MM.1S (cell line): Measurements from ENCODE around the gene C16orf89.

Experiments
- DNase-seq: peaks from one replicate; pipeline ENCODE4 v3.0.0-alpha.2; 2015
- H2AFZ ChIP-seq: fragments of 300-600 bp; sonication (generic); 2 replicates; pipeline ENCODE4 v1.6.0; 2016; ENCODE audit warnings: antibody characterized with exemption, low read length
- H3F3A ChIP-seq: fragments of 300-600 bp; sonication (generic); 2 replicates; pipeline ENCODE4 v1.6.1; 2016; ENCODE audit warnings: mild to moderate bottlenecking, antibody characterized with exemption, low read length, moderate library complexity, mixed read lengths; ENCODE audit not compliant: insufficient read depth
- H3K27ac ChIP-seq: fragments of 300-600 bp; sonication (generic); 2 replicates; pipeline ENCODE4 v1.5.1; 2016; ENCODE audit warnings: mild to moderate bottlenecking, low read length
- H3K27me3 ChIP-seq: fragments of 300-600 bp; sonication (generic); replicated peaks from 2 replicates; pipeline ENCODE4 v1.6.0; 2016; ENCODE audit warnings: low read length; ENCODE audit not compliant: insufficient read depth
- H3K36me3 ChIP-seq: fragments of 300-600 bp; sonication (generic); replicated peaks from 2 replicates; pipeline ENCODE4 v1.6.1; 2016; ENCODE audit warnings: mild to moderate bottlenecking, low read length, mixed read lengths; ENCODE audit not compliant: insufficient read depth
- H3K4me1 ChIP-seq: fragments of 300-600 bp; sonication (generic); 2 replicates; pipeline ENCODE4 v1.6.1; 2016; ENCODE audit warnings: low read length, mixed read lengths
- H3K4me2 ChIP-seq: fragments of 300-600 bp; sonication (generic); 2 replicates; pipeline ENCODE4 v1.6.0; 2016; ENCODE audit warnings: low read depth, low read length
- H3K4me3 ChIP-seq: fragments of 300-600 bp; sonication (generic); 2 replicates; pipeline ENCODE4 v1.5.1; 2016; ENCODE audit warnings: low read length, mixed read lengths
- H3K79me2 ChIP-seq: fragments of 300-600 bp; sonication (generic); 2 replicates; pipeline ENCODE4 v1.6.1; 2016; ENCODE audit warnings: mixed run types, low read length, mixed read lengths
- H3K9ac ChIP-seq: fragments of 300-600 bp; sonication (generic); 2 replicates; pipeline ENCODE4 v1.6.1; 2016; ENCODE audit warnings: low read length, mixed read lengths
- H3K9me2 ChIP-seq: fragments of 300-600 bp; sonication (generic); replicated peaks from 2 replicates; pipeline ENCODE4 v1.6.1; 2016; ENCODE audit warnings: mild to moderate bottlenecking, low read length, mixed read lengths; ENCODE audit not compliant: insufficient read depth
- H3K9me3 ChIP-seq: fragments of 300-600 bp; sonication (generic); replicated peaks from 2 replicates; pipeline ENCODE4 v1.6.1; 2016; ENCODE audit warnings: mild to moderate bottlenecking, low read length, mixed read lengths; ENCODE audit not compliant: insufficient read depth
- H4K20me1 ChIP-seq: fragments of 300-600 bp; sonication (generic); 2 replicates; pipeline ENCODE4 v1.6.1; 2016; ENCODE audit warnings: mild to moderate bottlenecking, low read length, moderate library complexity, mixed read lengths; ENCODE audit not compliant: insufficient read depth
- EZH2 ChIP-seq: fragments of 300-600 bp; sonication (generic); optimal IDR thresholded peaks from 2 replicates; pipeline ENCODE3; 2017; ENCODE audit warnings: low read depth, mild to moderate bottlenecking, antibody characterized with exemption, low read length, mixed read lengths
- EZH2phosphoT487 ChIP-seq: fragments of 300-600 bp; sonication (generic); IDR thresholded peaks from 2 replicates; pipeline ENCODE4 v1.6.1; 2018; ENCODE audit warnings: antibody characterized with exemption, low read length
- TF ChIP-seq, protein P1 (sequence below): fragments of 300-600 bp; sonication (generic); IDR thresholded peaks from 2 replicates; pipeline ENCODE4 v1.5.1; 2016; ENCODE audit warnings: antibody characterized with exemption, low read length, mixed read lengths

C16orf89 gene

DNA sequence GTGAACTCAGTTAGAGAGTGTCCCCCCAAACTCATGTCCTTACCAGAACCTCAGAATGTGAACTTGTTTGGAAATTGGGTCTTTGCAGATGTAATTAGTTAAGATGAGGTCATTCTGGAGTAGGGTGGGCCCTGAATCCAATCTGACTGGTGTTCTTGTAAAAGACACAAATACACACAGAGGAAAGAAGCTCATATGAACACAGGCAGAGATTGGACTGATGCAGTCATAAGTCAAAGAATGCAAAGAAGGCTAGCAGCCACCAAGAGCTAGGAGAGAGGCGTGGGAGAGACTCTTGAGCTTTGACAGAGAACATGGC, 29.9 kb downstream of the C16orf89 start:
- Histone ChIP-seq H3K4me2 (no peak overlapping the region), H3K4me1 (peaks cover 8% of the 10 kb centered on the region; the same call in 1 of the 2 replicates), H4K20me1 (no peaks in the 10 kb centered on the region), H2AFZ (no peak overlapping the region), H3K4me3 (no peak overlapping the region), H3K79me2 (no peaks in the 10 kb centered on the region), H3F3A (no peaks in the 10 kb centered on the region), H3K9me3 (no peaks in the 10 kb centered on the region), H3K27ac (no peak overlapping the region), H3K9me2 (no peaks in the 10 kb centered on the region), H3K27me3 (peaks cover 3% of the 10 kb centered on the region), H3K36me3 (no peaks in the 10 kb centered on the region), H3K9ac (no peak overlapping the region)
- TF ChIP-seq EZH2phosphoT487 (no peak), EZH2 (no peak)
- TF ChIP-seq, protein P1, sequence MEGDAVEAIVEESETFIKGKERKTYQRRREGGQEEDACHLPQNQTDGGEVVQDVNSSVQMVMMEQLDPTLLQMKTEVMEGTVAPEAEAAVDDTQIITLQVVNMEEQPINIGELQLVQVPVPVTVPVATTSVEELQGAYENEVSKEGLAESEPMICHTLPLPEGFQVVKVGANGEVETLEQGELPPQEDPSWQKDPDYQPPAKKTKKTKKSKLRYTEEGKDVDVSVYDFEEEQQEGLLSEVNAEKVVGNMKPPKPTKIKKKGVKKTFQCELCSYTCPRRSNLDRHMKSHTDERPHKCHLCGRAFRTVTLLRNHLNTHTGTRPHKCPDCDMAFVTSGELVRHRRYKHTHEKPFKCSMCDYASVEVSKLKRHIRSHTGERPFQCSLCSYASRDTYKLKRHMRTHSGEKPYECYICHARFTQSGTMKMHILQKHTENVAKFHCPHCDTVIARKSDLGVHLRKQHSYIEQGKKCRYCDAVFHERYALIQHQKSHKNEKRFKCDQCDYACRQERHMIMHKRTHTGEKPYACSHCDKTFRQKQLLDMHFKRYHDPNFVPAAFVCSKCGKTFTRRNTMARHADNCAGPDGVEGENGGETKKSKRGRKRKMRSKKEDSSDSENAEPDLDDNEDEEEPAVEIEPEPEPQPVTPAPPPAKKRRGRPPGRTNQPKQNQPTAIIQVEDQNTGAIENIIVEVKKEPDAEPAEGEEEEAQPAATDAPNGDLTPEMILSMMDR, result no peak
- no peak for DNase-seq

DNA sequence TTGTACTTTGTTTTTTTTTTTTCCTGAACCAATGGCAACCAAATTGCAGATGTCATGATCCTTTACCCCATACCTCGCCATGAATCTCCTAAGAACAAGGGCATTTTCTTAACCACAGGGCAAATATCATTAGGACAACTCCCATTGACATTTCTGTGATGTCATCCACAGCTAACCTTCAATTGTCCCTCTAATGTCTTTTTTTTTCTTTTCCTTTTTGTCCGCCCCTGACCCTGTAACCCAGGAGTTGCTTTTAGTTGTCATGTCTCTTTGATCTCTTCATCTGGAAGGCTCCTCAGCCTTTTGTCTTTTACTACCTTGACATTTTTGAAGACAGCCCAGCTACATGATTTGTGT, 31.6 kb downstream of the C16orf89 start:
- Histone ChIP-seq H3F3A (no peaks in the 10 kb centered on the region), H3K4me1 (peaks cover 8% of the 10 kb centered on the region; the same call in 1 of the 2 replicates), H3K79me2 (no peaks in the 10 kb centered on the region), H3K27me3 (peaks cover 3% of the 10 kb centered on the region), H3K9me2 (no peaks in the 10 kb centered on the region), H3K9me3 (no peaks in the 10 kb centered on the region), H3K4me3 (peak overlapping the region; percentile 94), H3K4me2 (peak overlapping the region; percentile 75), H3K27ac (no peak overlapping the region), H4K20me1 (no peaks in the 10 kb centered on the region), H3K9ac (peak overlapping the region; percentile 32; the same call in 1 of the 2 replicates), H3K36me3 (no peaks in the 10 kb centered on the region), H2AFZ (peak overlapping the region; percentile 87)
- TF ChIP-seq, protein P1, result no peak
- no peak for TF ChIP-seq EZH2phosphoT487
- TF ChIP-seq EZH2, result no peak
- DNase-seq, result no peak

GRCh38 chr16:5033256-5034166, 32.2 kb downstream of the C16orf89 start, which contains the start of gene NAGPA:
NAGPA (minus strand) TSS chr16:5033935; CDS start chr16:5033914, 21 bp downstream.
- H3K9me3 ChIP-seq, result no peaks in the 10 kb centered on the region
- no peaks in the 10 kb centered on the region for H4K20me1 ChIP-seq
- peaks cover 3% of the 10 kb centered on the region; the same call in 1 of the 2 replicates for H3K27me3 ChIP-seq
- peak within 1 kb of the TSS; percentile 32; the same call in 1 of the 2 replicates for H3K9ac ChIP-seq
- no peak for TF ChIP-seq EZH2
- TF ChIP-seq, protein P1, result no peak
- no peak for TF ChIP-seq EZH2phosphoT487
- H3F3A ChIP-seq, result no peaks in the 10 kb centered on the region
- H3K4me1 ChIP-seq, result peaks cover 8% of the 10 kb centered on the region; the same call in 1 of the 2 replicates
- DNase-seq, result peak; percentile 80
- H2AFZ ChIP-seq, result peak within 1 kb of the TSS; percentile 87
- no peaks in the 10 kb centered on the region for H3K36me3 ChIP-seq
- H3K4me3 ChIP-seq, result peak within 1 kb of the TSS; percentile 94
- no peak within 1 kb of the TSS for H3K27ac ChIP-seq
- H3K4me2 ChIP-seq, result peak within 1 kb of the TSS; percentile 75
- no peaks in the 10 kb centered on the region for H3K9me2 ChIP-seq
- H3K79me2 ChIP-seq, result no peaks in the 10 kb centered on the region
